Measurements from ENCODE around the gene MAP2K6. TPM values are rescaled to one million over a fixed set of nuclear protein-coding genes. Genes with fewer than 3 reads are reported as not detected.

MAP2K6 gene
- total RNA-seq, result 4.8 and 8.9 TPM in 2 replicates

DNA sequence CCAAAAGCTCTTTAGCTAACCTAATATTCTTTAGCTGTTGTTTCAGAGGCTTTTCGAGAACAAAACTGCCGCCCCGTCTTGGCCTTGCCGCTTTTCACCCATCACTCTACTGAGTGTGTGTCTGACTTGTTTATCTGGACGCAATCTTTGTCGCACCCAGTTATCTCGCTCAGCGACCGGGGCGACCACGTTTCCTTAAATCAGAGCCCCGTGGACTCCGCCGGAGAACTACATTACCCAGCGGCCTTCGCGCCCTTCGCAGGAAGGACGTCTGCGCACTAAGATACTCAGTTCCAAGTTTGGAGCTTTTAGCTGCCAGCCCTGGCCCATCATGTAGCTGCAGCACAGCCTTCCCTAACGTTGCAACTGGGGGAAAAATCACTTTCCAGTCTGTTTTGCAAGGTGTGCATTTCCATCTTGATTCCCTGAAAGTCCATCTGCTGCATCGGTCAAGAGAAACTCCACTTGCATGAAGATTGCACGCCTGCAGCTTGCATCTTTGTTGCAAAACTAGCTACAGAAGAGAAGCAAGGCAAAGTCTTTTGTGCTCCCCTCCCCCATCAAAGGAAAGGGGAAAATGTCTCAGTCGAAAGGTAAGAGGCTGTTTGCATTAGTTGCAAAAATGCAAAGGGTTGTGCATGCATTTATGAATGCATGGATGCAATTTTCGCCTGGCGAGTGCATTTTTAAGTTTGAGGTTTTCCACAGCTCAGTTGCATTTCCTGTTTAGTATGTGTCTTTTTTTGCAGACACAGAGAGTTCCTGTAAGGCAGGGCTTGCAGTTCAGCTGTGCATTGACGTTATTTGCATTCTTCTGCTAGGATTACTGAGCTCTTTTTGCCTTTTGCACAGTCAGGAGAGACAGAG lies at the start of gene MAP2K6:
TSS of gene MAP2K6 (plus strand) at position 290 of the 867 bp plus-strand sequence. CDS start at position 578, 288 bp downstream.

Other genes starting within 250 kb of the MAP2K6 start
- gene ABCA10, start 185.9 kb upstream of the MAP2K6 start, total RNA-seq, result 0.43 and 0.60 TPM in 2 replicates
- 21.0 and 22.2 TPM in 2 replicates for gene ABCA5, start 87.6 kb upstream of the MAP2K6 start, total RNA-seq